Spleen (tissue), 11 donors: Measurements from ENCODE around the gene PPP1R9A. TPM values are rescaled to one million over a fixed set of nuclear protein-coding genes. Genes with fewer than 3 reads are reported as not detected.

Experiments used
- DNase-seq: peaks from one replicate; pipeline ENCODE4 v3.0.0-alpha.2; 2020
- H3K27ac ChIP-seq, 8 donors: fragments of 200-600 bp; sonication (generic) in 7 of 8; 1 replicate in 4 of 8; 2 replicates in 4 of 8; pipeline versions ENCODE4 v1.5.0 to v1.8.0; 2016 to 2021; ENCODE audit warnings: inconsistent platforms in 4 of 8, mild to moderate bottlenecking in 4 of 8, moderate library complexity in 1 of 8
- H3K27me3 ChIP-seq, 7 donors: fragments of 200-600 bp; sonication (generic) in 6 of 7; replicated peaks in 1 of 7; 1 replicate in 4 of 7; 2 replicates in 3 of 7; pipeline versions ENCODE4 v1.5.0 to v1.8.0; 2016 to 2021; ENCODE audit warnings: inconsistent platforms in 3 of 7, mild to moderate bottlenecking in 1 of 7
- H3K36me3 ChIP-seq, 6 donors: fragments of 200-600 bp; sonication (generic) in 5 of 6; 1 replicate in 4 of 6; 2 replicates in 2 of 6; pipeline versions ENCODE4 v1.5.0 to v1.8.0; 2016 to 2021; ENCODE audit warnings: inconsistent platforms in 2 of 6
- H3K4me1 ChIP-seq, 6 donors: fragments of 200-600 bp; sonication (generic) in 5 of 6; 1 replicate in 3 of 6; 2 replicates in 3 of 6; pipeline versions ENCODE4 v1.5.0 to v1.8.0; 2016 to 2021; ENCODE audit warnings: inconsistent platforms in 3 of 6
- H3K4me3 ChIP-seq, 8 donors: fragments of 200-600 bp; sonication (generic) in 7 of 8; 1 replicate in 4 of 8; 2 replicates in 4 of 8; pipeline versions ENCODE4 v1.5.0 to v1.8.0; 2016 to 2021; ENCODE audit warnings: inconsistent platforms in 4 of 8, mild to moderate bottlenecking in 4 of 8, moderate library complexity in 2 of 8
- H3K9me3 ChIP-seq, 8 donors: fragments of 200-600 bp; sonication (generic) in 7 of 8; 1 replicate in 4 of 8; 2 replicates in 4 of 8; pipeline versions ENCODE4 v1.5.0 to v1.8.0; 2016 to 2021; ENCODE audit warnings: inconsistent platforms in 4 of 8
- CTCF ChIP-seq, 11 experiments: fragments of 200-600 bp in 7 of 11; fragments of 450-650 bp in 4 of 11; sonication (generic) in 4 of 11; IDR thresholded peaks in 8 of 11; conservative IDR thresholded peaks in 3 of 11; 1 replicate in 7 of 11; 2 replicates in 4 of 11; pipeline versions ENCODE4 v1.4.0 to v1.8.0; 2016 to 2021; ENCODE audit warnings: antibody characterized with exemption in 11 of 11, inconsistent platforms in 4 of 11, mild to moderate bottlenecking in 1 of 11
- POLR2A ChIP-seq, 3 donors: fragments of 450-650 bp; IDR thresholded peaks; one replicate each; pipeline ENCODE4 v1.5.1; 2017; ENCODE audit warnings: antibody characterized with exemption in 3 of 3, mild to moderate bottlenecking in 1 of 3
- POLR2AphosphoS5 ChIP-seq, 3 donors: sonication (generic); formaldehyde crosslinking; IDR thresholded peaks; one replicate each; pipeline ENCODE4 v1.5.1; 2017; ENCODE audit warnings: antibody characterized with exemption in 3 of 3
- WGBS, 5 donors: extraction: QIAGEN DNeasy Blood & Tissue Kit in 3 of 5; methylation state at CpG; one replicate each; pipeline versions ENCODE4 v1.1.5 to v1.1.7; 2013 to 2018; 5-methylcytosine and 5-hydroxymethylcytosine counted together
- intact Hi-C: fragments of 100-400 bp; cut with DNase I; formaldehyde crosslinking; loops from one replicate; pipeline ENCODE4 v1.15.0; 2023; ENCODE audit warnings: low total_unique reads
- polyA plus RNA-seq, 3 donors: library from polyadenylated mRNA; stranded (reverse); fragments of 200-250 nt; gene quantifications; one replicate each; pipeline ENCODE4 v1.2.1, GENCODE V29; 2013
- total RNA-seq, 7 donors: library from RNA; depleted of rRNA in 3 of 7; stranded (reverse); fragments of >200 nt in 3 of 7; fragmentation: NEBNext Ultra II Directional in 4 of 7; extraction: Animal tissue kit (Norgen Biotek cat#: 25700) in 4 of 7; gene quantifications; one replicate each; pipeline versions ENCODE4 v1.1.0 to v1.2.1, GENCODE V29; 2016 to 2021
- donor health status: healthy with polysubstance abuse.
- donor health status: DM: no; HTN: no; CAD: no; lungs with moderate emphysema.
- donor health status: DM: no; HTN: no; CAD: no.
- donor health status: Bipolar disorder and iron deficiency.
- donor health status: healthy.
- donor health status: DM: no; HTN: no; CAD: no.
- donor health status: DM: yes; HTN: yes; CAD: no.

Gene PPP1R9A
- total and polyA plus RNA-seq, 10 donors: 0.52 to 24.1 (median 10.9) TPM

GRCh38 chr7:94975336-94975735 lies 67.9 kb downstream of the PPP1R9A start:
- H3K27me3 ChIP-seq: no peaks in the 10 kb centered on the region
- intact Hi-C loops: no loop called here
- peaks cover 0 to 9% (median 0%) of the 10 kb centered on the region in 6 donors for H3K4me1 ChIP-seq
- no peaks in the 10 kb centered on the region for H3K9me3 ChIP-seq
- no peaks in the 10 kb centered on the region for H3K36me3 ChIP-seq
- no peak overlapping the region for H3K4me3 ChIP-seq
- TF ChIP-seq POLR2A (IDR thresholded peaks at IDR 0.05) (no peak), CTCF (IDR thresholded peaks at IDR 0.05 in 8 of 11, conservative IDR thresholded peaks at IDR 0.05 in 3 of 11) (no peak), POLR2AphosphoS5 (IDR thresholded peaks at IDR 0.05) (no peak)
- H3K27ac ChIP-seq: no peak overlapping the region
- no peak for DNase-seq

- 91 to 98% (median 94%) methylated on average over 6 of the region's 6 CpGs for WGBS, 5 donors
- DNase-seq: no peak
- TF ChIP-seq POLR2A (IDR thresholded peaks at IDR 0.05) (no peak), POLR2AphosphoS5 (IDR thresholded peaks at IDR 0.05) (no peak), CTCF (IDR thresholded peaks at IDR 0.05 in 8 of 11, conservative IDR thresholded peaks at IDR 0.05 in 3 of 11) (no peak)
- Histone ChIP-seq H3K9me3 (peaks cover 0 to 9% (median 5%) of the 10 kb centered on the region in 8 donors), H3K4me1 (peaks cover 0 to 2% (median 0%) of the 10 kb centered on the region in 6 donors), H3K27me3 (no peaks in the 10 kb centered on the region), H3K36me3 (no peaks in the 10 kb centered on the region), H3K4me3 (no peak overlapping the region), H3K27ac (no peak overlapping the region)
- intact Hi-C loops: no loop called here
Measured at GRCh38 chr7:94980418-94981142, 73.2 kb downstream of the PPP1R9A start.

- DNase-seq: no peak
- Histone ChIP-seq H3K4me3 (no peak overlapping the region), H3K9me3 (peaks cover 0 to 3% (median 0%) of the 10 kb centered on the region in 8 donors), H3K27me3 (no peaks in the 10 kb centered on the region), H3K27ac (no peak overlapping the region), H3K4me1 (no peaks in the 10 kb centered on the region), H3K36me3 (no peaks in the 10 kb centered on the region)
- intact Hi-C loops: no loop called here
- TF ChIP-seq POLR2A (IDR thresholded peaks at IDR 0.05): no peak
- TF ChIP-seq CTCF (IDR thresholded peaks at IDR 0.05 in 8 of 11, conservative IDR thresholded peaks at IDR 0.05 in 3 of 11): no peak
- no peak for TF ChIP-seq POLR2AphosphoS5 (IDR thresholded peaks at IDR 0.05)
- 51 to 66% (median 58%) methylated on average over 1 of the region's 1 CpG for WGBS, 5 donors
Measured at GRCh38 chr7:94995921-94996320, 88.5 kb downstream of the PPP1R9A start.

- intact Hi-C loops: no loop called here
- no peaks in the 10 kb centered on the region for H3K36me3 ChIP-seq
- DNase-seq: no peak
- H3K27ac ChIP-seq: no peak overlapping the region
- no peak for TF ChIP-seq POLR2A (IDR thresholded peaks at IDR 0.05)
- TF ChIP-seq POLR2AphosphoS5 (IDR thresholded peaks at IDR 0.05): no peak
- TF ChIP-seq CTCF (IDR thresholded peaks at IDR 0.05 in 8 of 11, conservative IDR thresholded peaks at IDR 0.05 in 3 of 11): no peak
- no peaks in the 10 kb centered on the region for H3K4me1 ChIP-seq
- H3K4me3 ChIP-seq: no peak overlapping the region
- H3K9me3 ChIP-seq: no peaks in the 10 kb centered on the region
- no peaks in the 10 kb centered on the region for H3K27me3 ChIP-seq
Measured at GRCh38 chr7:94996369-94996768, 89.0 kb downstream of the PPP1R9A start.
